Measurements from ENCODE around the gene EP400.

The EP400 gene

GRCh38 chr12:131987552-131987951 lies 37.8 kb downstream of the EP400 start:
- H3K4me3 ChIP-seq (ENCODE audit: low read depth, low read length) = no peak overlapping the region
- no peak for DNase-seq (ENCODE audit: low read depth)
- no peak for TF ChIP-seq CTCF (conservative IDR thresholded peaks at IDR 0.05; ENCODE audit: low read depth, low read length)

GRCh38 chr12:131988054-131988796 lies 38.5 kb downstream of the EP400 start:
- no peak overlapping the region for H3K4me3 ChIP-seq (ENCODE audit: low read depth, low read length)
- DNase-seq (ENCODE audit: low read depth) = peak; percentile 31
- TF ChIP-seq CTCF (conservative IDR thresholded peaks at IDR 0.05; ENCODE audit: low read depth, low read length) = no peak

- DNase-seq (ENCODE audit: low read depth) = no peak
- no peak for TF ChIP-seq CTCF (conservative IDR thresholded peaks at IDR 0.05; ENCODE audit: low read depth, low read length)
- H3K4me3 ChIP-seq (ENCODE audit: low read depth, low read length) = no peak overlapping the region
Observed at GRCh38 chr12:131989021-131989420, 39.3 kb downstream of the EP400 start.

GRCh38 chr12:131990066-131990979 lies 40.6 kb downstream of the EP400 start:
- no peak overlapping the region for H3K4me3 ChIP-seq (ENCODE audit: low read depth, low read length)
- DNase-seq (ENCODE audit: low read depth) = peak; percentile 79
- no peak for TF ChIP-seq CTCF (conservative IDR thresholded peaks at IDR 0.05; ENCODE audit: low read depth, low read length)

GRCh38 chr12:131990980-131991305 lies 41.2 kb downstream of the EP400 start:
- DNase-seq (ENCODE audit: low read depth) = no peak
- no peak overlapping the region for H3K4me3 ChIP-seq (ENCODE audit: low read depth, low read length)
- TF ChIP-seq CTCF (conservative IDR thresholded peaks at IDR 0.05; ENCODE audit: low read depth, low read length) = no peak

- H3K4me3 ChIP-seq (ENCODE audit: low read depth, low read length) = no peak overlapping the region
- DNase-seq (ENCODE audit: low read depth) = no peak
- TF ChIP-seq CTCF (conservative IDR thresholded peaks at IDR 0.05; ENCODE audit: low read depth, low read length) = no peak
Observed at GRCh38 chr12:131991816-131992430, 42.2 kb downstream of the EP400 start.
